MCF 10A (cell line): ENCODE results near the gene EDN2. TPM values are rescaled to one million over a fixed set of nuclear protein-coding genes. Genes with fewer than 3 reads are reported as not detected.

ENCODE experiments used
- BruUV-seq: library from RNA; stranded (reverse); fragments of 400-500 nt; replicated peaks from 2 replicates; lab custom pipeline; 2021; lab: Mats Ljungman, UMichigan
- CTCF ChIA-PET: fragments of 300-600 bp; sonication (Branson Sonifier 250); formaldehyde crosslinking; extraction: SDS; loops from one replicate; lab custom pipeline; 2021; ENCODE audit warnings: antibody characterized with exemption, inconsistent platforms; lab: Yijun Ruan, JAX
- POLR2A ChIA-PET: fragments of 300-600, 350-650 bp; sonication (Branson Sonifier 250); formaldehyde crosslinking; extraction: SDS; loops from one replicate; lab custom pipeline; 2020; ENCODE audit warnings: antibody characterized with exemption, inconsistent platforms; lab: Yijun Ruan, JAX
- DNase-seq: peaks from one replicate; pipeline ENCODE4 v3.0.0-alpha.2; 2018; ENCODE audit not compliant: unreplicated experiment
- H3K27ac Mint-ChIP-seq: one replicate; pipeline ENCODE4 v1.8.0; 2022; ENCODE audit warnings: mild to moderate bottlenecking, low read depth, mixed read lengths; ENCODE audit not compliant: unreplicated experiment
- H3K27me3 Mint-ChIP-seq: one replicate; pipeline ENCODE4 v1.8.0; 2022; ENCODE audit warnings: mixed read lengths; ENCODE audit not compliant: insufficient read depth, unreplicated experiment
- H3K36me3 Mint-ChIP-seq: one replicate; pipeline ENCODE4 v1.8.0; 2022; ENCODE audit warnings: mild to moderate bottlenecking, moderate library complexity, mixed read lengths; ENCODE audit not compliant: insufficient read depth, unreplicated experiment
- H3K4me1 Mint-ChIP-seq: one replicate; pipeline ENCODE4 v1.8.0; 2022; ENCODE audit warnings: mixed read lengths; ENCODE audit not compliant: insufficient read depth, unreplicated experiment
- H3K4me3 Mint-ChIP-seq: one replicate; pipeline ENCODE4 v1.8.0; 2022; ENCODE audit warnings: mild to moderate bottlenecking, moderate library complexity, mixed read lengths; ENCODE audit not compliant: unreplicated experiment
- H3K9me3 Mint-ChIP-seq: one replicate; pipeline ENCODE4 v1.8.0; 2022; ENCODE audit warnings: mixed read lengths; ENCODE audit not compliant: unreplicated experiment
- intact Hi-C: fragments of 100-400 bp; cut with micrococcal nuclease; formaldehyde crosslinking; loops from 2 replicates; pipeline ENCODE4 v1.14.1; 2022
- total RNA-seq: library from RNA; stranded (reverse); gene quantifications from 2 replicates; pipeline ENCODE4 v1.2.3, GENCODE V29; 2022
- TF ChIP-seq, protein P1 (sequence below): fragments of 200-600 bp; IDR thresholded peaks from one replicate; pipeline ENCODE4 v1.8.0; 2022; ENCODE audit warnings: antibody characterized with exemption, mild to moderate bottlenecking; ENCODE audit not compliant: unreplicated experiment

EDN2 gene
- total RNA-seq, 1 experiment from 2014 or later = 0.58 TPM

DNA sequence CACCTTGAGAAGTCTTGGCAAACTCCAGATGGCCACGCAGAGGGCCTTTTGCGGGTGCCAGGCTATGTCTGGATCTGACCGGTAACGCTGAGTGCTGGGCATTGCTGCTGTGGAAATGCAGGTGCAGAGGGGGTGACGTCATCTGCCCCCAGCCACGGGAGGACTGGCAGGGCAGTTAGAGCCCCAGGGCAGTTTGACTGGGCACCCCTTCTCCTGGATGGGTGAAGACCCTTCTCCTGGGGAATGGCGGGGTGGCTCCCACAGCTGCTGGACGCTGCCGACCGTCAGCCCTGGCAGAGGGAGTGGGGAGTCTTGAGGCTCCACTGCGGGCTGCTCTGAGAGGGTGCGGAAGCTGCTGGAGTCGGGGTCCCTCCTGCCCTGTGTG lies 12.6 kb upstream of the EDN2 start:
- CTCF ChIA-PET = interaction anchor here (1.0 to 1.6 kb wide), 3 partner anchors 19 to 269 kb away, joined by 3 to 4 read pairs (median 4); no protein-coding TSS in a partner anchor
- DNase-seq = no peak
- TF ChIP-seq, protein P1, sequence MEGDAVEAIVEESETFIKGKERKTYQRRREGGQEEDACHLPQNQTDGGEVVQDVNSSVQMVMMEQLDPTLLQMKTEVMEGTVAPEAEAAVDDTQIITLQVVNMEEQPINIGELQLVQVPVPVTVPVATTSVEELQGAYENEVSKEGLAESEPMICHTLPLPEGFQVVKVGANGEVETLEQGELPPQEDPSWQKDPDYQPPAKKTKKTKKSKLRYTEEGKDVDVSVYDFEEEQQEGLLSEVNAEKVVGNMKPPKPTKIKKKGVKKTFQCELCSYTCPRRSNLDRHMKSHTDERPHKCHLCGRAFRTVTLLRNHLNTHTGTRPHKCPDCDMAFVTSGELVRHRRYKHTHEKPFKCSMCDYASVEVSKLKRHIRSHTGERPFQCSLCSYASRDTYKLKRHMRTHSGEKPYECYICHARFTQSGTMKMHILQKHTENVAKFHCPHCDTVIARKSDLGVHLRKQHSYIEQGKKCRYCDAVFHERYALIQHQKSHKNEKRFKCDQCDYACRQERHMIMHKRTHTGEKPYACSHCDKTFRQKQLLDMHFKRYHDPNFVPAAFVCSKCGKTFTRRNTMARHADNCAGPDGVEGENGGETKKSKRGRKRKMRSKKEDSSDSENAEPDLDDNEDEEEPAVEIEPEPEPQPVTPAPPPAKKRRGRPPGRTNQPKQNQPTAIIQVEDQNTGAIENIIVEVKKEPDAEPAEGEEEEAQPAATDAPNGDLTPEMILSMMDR = no peak
- Mint-ChIP-seq H3K27me3 (no peaks in the 10 kb centered on the region), H3K36me3 (no peaks in the 10 kb centered on the region), H3K4me3 (peak overlapping the region; percentile 36), H3K27ac (peak overlapping the region; percentile 91), H3K4me1 (peaks cover 58% of the 10 kb centered on the region), H3K9me3 (no peaks in the 10 kb centered on the region)
- POLR2A ChIA-PET = interaction anchor here (1.0 to 10.0 kb wide), 4 partner anchors 11 to 30 kb away, joined by 3 to 87 read pairs (median 4); partner anchors contain the start of gene EDN2
- BruUV-seq = TSS peak; percentile 59
- intact Hi-C loops = loop anchor here (10.0 kb wide), 1 partner anchor 1188 kb away; the partner anchor contains the start of gene YBX1

DNA sequence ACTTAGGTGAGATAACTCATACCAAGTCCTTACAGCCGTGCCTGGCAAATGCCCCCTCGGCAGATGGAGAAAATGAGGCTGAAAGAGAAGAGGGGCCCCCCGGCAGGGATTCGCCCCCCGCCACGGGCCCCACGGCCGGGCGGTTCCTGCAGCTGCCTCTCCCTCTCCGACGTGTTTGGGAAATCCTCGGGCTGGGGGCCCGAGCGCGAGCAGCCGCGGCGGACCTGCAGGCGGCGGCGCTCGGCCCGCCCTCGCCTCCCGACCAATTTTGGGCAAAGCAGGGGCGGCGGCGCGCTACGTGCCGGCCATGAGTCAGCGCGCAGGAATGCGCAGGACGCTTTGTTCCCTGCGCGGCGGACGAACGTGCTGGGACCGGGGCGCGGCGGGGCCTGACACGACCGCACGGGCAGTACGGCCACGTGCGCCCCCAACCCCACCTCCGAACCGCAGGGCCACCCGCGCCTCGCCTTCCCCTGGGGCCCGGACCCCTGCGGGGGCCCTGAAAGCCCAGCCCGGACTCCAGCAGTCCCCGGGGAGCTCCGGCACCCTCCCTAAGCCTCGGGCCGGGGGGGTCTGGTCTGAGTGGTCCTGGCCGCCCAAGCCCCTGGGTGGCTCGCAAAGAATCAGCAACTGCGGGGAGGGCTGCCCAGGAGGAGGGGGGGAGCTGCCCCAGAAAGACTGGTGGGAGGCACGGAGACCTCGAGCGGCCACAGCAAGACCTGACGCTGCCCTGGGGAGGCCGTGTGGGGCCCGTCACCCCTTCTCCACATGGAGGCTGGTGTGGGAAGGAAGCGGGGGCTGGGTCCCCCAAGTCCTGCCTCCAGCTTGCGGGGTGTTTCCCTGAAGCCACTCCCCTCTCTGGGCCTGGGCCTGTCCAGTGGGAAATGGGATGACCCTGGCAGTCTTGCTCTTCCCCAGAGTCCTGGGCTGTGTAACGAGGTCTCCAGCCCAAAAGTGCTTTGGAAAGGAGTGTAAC lies 11.9 kb upstream of the EDN2 start:
- BruUV-seq = no TSS peak
- TF ChIP-seq, protein P1 = no peak
- intact Hi-C loops = loop anchor here (10.0 kb wide), 1 partner anchor 1188 kb away; the partner anchor contains the start of gene YBX1
- no peaks in the 10 kb centered on the region for H3K36me3 Mint-ChIP-seq
- H3K27me3 Mint-ChIP-seq = no peaks in the 10 kb centered on the region
- ChIA-PET CTCF (interaction anchor here (0.8 to 2.1 kb wide), 4 partner anchors 12 to 42 kb away, joined by 3 to 11 read pairs (median 4); partner anchors contain the start of gene EDN2), POLR2A (interaction anchor here (1.0 to 10.0 kb wide), 7 partner anchors 12 to 48 kb away, joined by 3 to 87 read pairs (median 4); partner anchors contain the start of gene EDN2)
- peak overlapping the region; percentile 91 for H3K27ac Mint-ChIP-seq
- peaks cover 58% of the 10 kb centered on the region for H3K4me1 Mint-ChIP-seq
- peak; percentile 88 for DNase-seq
- peak overlapping the region; percentile 36 for H3K4me3 Mint-ChIP-seq
- no peaks in the 10 kb centered on the region for H3K9me3 Mint-ChIP-seq

DNA sequence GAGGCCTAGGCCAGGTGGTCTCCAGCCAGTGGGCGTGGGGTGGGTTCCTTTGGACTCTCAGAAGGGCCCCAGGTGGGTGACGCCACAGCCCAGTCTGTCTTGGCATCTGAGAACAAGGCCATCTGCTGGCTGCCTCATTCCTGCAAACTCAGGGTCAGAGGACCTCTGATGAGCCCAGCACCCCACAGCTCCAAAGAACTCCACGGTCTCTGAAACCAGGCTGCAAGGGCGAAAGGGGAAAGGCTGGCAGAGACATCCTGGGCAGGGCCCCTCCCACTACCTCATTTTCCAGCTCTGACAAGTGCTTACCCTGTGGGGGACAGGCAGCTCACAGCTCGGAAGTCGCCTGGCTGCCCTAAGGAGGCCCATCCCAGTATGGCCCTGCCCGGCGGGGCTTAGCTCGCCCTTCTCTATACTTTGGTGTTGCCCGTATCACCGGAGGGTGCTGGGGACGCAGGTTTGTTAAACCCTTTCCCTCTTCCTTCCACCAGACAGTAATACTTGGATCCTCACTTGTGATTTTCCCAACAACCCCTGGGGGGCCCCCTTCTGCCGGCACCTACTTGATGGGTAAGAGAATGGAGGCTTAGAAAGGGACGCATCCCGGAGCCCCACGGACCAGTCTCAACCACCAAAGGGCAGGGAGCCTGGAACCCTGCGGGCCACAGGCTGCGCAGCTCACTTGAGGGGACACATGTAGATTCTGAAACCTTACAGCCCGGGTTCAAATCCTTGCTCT lies 10.9 kb upstream of the EDN2 start:
- Mint-ChIP-seq H3K4me3 (no peak overlapping the region), H3K4me1 (peaks cover 49% of the 10 kb centered on the region), H3K36me3 (no peaks in the 10 kb centered on the region), H3K9me3 (no peaks in the 10 kb centered on the region), H3K27ac (peak overlapping the region; percentile 85), H3K27me3 (no peaks in the 10 kb centered on the region)
- peak; percentile 73 for DNase-seq
- POLR2A ChIA-PET = interaction anchor here (1.0 to 10.0 kb wide), 5 partner anchors 12 to 47 kb away, joined by 3 to 87 read pairs (median 3); partner anchors contain the start of gene EDN2
- CTCF ChIA-PET = interaction anchor here (0.9 to 2.1 kb wide), 3 partner anchors 11 to 21 kb away, joined by 4 to 11 read pairs (median 4); partner anchors contain the start of gene EDN2
- TF ChIP-seq, protein P1 = peak; percentile 34
- intact Hi-C loops = loop anchor here (10.0 kb wide), 1 partner anchor 1189 kb away; the partner anchor contains the start of gene YBX1
- BruUV-seq = TSS peak; percentile 69
